GM13976 (cell line): ENCODE measurements around the gene LRP8.

Source experiments
- DNase-seq: peaks from one replicate; pipeline ENCODE4 v3.0.0; 2012; ENCODE audit warnings: low spot score
- in situ Hi-C: fragments of 300-500 bp; cut with MboI; formaldehyde crosslinking; loops from one replicate; pipeline ENCODE4 v1.12.0; 2022; ENCODE audit warnings: low sequenced_read_pairs, mixed read lengths, inconsistent platforms; ENCODE audit not compliant: unreplicated experiment
- TF ChIP-seq, protein P1 (sequence below): IDR thresholded peaks from 2 replicates; pipeline ENCODE4 v1.5.1; 2012; ENCODE audit warnings: borderline replicate concordance, mild to moderate bottlenecking; ENCODE audit not compliant: insufficient read depth; ENCODE audit errors: extremely low read depth, missing control alignments, control extremely low read depth

LRP8 gene

DNA sequence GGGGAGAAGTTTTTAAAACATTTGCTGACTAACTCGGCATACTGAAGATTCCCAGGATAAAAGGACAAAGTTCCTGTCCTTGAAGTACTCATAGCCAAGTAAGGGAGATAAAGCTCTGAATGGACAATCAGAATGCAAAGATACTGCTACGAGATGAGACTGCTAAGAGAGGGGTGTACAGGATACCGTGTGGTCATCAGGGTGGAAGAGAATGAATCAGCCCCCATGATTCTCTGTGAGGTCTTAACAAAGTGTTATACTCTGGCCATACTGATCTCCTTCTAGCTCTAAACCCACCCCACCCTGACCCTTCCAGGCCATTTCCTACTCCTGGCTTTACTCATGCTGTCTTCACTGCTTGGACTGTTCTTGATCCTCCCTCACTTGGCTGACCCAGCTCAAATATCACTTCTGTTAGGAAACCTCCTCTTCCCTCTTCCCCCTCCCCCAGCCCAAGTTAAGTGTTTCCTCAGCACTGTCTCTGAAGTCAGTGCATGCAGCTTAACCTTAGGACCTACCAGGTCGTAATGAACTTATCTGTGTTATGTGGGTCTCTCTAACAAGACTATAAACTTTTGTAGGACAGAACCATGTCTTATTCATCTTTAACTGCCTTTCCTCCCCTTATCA lies 73.7 kb downstream of the LRP8 start:
- in situ Hi-C loops: no loop called here
- no peak for DNase-seq
- TF ChIP-seq, protein P1, sequence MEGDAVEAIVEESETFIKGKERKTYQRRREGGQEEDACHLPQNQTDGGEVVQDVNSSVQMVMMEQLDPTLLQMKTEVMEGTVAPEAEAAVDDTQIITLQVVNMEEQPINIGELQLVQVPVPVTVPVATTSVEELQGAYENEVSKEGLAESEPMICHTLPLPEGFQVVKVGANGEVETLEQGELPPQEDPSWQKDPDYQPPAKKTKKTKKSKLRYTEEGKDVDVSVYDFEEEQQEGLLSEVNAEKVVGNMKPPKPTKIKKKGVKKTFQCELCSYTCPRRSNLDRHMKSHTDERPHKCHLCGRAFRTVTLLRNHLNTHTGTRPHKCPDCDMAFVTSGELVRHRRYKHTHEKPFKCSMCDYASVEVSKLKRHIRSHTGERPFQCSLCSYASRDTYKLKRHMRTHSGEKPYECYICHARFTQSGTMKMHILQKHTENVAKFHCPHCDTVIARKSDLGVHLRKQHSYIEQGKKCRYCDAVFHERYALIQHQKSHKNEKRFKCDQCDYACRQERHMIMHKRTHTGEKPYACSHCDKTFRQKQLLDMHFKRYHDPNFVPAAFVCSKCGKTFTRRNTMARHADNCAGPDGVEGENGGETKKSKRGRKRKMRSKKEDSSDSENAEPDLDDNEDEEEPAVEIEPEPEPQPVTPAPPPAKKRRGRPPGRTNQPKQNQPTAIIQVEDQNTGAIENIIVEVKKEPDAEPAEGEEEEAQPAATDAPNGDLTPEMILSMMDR: no peak

DNA sequence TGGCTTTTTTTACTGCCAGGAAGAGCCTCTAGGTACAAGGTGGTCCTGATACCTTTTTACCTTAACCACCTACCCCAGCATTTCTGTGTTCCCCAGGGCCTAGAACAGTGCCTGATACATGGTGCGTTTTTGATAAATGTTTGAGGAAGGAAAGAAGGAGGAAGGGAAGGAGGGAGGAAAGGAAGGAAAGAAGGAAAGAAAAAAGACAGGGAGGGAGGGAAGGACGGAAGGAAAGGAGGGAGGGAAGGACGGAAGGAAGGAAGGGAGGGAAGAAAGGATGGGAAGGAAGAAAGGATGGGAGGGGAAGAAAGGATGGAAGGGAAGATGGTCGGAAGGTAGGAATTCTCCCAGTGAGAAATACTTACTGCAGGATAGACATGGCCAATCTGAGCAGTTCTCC lies 77.5 kb downstream of the LRP8 start:
- TF ChIP-seq, protein P1: no peak
- no peak for DNase-seq
- in situ Hi-C loops: no loop called here

DNA sequence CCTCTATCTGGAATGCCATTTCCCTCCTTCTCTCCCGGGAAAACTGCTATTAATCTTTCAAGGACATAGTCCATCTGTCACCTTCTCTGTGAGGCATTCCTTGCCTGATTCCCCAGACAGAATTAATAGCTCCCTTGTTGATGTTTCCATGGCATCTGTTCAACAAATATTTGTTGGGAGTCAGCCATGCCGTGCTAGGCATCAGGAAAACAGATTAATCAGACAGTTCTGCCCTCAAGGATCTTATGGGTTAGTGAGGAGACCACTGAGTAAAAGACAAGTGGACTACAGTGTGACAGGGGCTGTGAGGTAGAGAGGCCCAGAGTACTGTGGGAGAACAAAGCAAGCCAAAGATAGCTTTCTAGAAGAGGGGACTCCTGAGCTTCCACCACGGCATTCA lies 78.2 kb downstream of the LRP8 start:
- DNase-seq: no peak
- in situ Hi-C loops: no loop called here
- TF ChIP-seq, protein P1: no peak

DNA sequence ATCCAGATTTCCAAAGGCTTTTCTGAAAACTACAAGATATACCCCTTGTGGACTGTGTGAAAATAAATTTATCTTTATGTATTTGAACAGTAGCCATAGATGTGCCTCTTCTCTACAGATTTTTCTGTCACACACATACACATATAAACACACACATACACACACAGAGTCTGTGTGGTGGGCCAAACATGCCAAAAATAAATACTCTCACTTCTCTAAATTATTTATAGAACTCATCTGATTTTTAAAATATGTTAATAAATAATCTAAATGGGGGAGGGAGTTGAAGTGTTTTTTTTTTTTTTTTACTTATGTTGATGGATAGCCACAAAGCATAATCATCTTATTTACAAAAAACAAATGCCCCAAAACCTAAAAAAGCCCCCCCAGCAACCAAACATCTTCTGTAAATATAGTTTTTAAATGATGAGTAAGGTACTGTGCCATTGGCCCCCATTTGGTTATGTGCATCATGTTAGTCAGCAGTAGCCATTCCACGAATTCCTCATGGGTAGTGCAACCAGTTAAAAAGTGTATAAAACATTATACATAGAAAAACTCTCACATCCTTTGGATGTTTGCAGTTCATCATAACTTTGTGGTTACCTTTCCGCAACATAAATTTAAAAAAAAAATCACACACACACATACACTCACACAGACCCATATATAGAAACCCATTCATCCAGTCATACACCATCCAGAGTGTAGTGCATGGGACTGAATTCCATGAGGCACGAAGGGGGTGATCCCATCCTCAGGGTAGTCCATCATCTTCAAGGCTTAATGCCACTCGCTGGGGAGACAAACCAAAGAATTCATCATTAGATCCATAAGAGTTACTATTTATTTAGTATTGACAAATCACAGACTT lies 81.4 kb downstream of the LRP8 start:
- in situ Hi-C loops: no loop called here
- DNase-seq: no peak
- TF ChIP-seq, protein P1: no peak

DNA sequence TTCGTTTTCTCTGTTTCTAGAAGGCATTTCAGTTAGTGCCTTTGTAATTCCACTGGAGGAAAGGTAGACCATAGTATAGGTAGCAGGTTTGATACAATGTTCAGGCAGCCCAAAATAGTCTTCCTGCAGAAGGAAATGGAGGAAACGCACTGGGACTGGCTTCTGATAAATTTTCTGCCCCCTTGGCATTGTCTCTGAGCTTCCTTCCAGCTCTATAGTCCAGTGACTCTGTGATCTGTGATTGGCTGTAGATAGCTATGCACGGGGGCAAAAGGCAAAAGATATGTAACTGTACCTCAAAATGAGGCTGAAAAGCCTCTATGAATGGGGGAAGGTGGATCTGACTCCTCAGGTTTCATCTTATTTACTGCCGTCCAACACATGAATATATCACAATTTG lies 83.7 kb downstream of the LRP8 start:
- TF ChIP-seq, protein P1: no peak
- no peak for DNase-seq
- in situ Hi-C loops: no loop called here

DNA sequence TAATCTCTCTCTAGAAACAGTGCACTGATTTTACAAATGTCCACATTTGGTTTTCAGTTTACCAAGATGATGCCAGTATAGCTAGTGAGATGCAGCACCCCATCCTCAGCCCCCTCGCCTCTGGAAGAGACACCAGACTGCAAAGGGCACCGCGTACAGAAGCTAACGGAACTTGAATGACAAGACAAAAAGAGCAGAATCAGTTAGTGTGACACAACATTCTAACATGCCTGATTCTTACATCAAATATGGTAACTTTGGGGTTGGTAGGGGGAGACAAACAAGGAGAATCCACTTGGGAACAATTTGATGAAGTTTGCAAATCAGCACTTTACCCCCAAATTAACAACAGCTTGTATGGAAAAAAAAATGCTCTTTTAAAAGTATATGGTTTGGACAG lies 85.5 kb downstream of the LRP8 start:
- in situ Hi-C loops: no loop called here
- TF ChIP-seq, protein P1: no peak
- no peak for DNase-seq
